Astrocyte (in vitro differentiated cells and primary cell): Measurements from ENCODE around the gene TLE7.

Experiments
- CTCF ChIP-seq: IDR thresholded peaks from 2 replicates; pipeline ENCODE4 v1.5.1; 2011; ENCODE audit warnings: low read depth, mild to moderate bottlenecking, inconsistent platforms, low read length, moderate library complexity; ENCODE audit not compliant: insufficient read depth
- EZH2 ChIP-seq: IDR thresholded peaks from 2 replicates; pipeline ENCODE4 v1.6.1; 2012; ENCODE audit warnings: mild to moderate bottlenecking, low read length, inconsistent platforms; ENCODE audit not compliant: insufficient read depth

DNA sequence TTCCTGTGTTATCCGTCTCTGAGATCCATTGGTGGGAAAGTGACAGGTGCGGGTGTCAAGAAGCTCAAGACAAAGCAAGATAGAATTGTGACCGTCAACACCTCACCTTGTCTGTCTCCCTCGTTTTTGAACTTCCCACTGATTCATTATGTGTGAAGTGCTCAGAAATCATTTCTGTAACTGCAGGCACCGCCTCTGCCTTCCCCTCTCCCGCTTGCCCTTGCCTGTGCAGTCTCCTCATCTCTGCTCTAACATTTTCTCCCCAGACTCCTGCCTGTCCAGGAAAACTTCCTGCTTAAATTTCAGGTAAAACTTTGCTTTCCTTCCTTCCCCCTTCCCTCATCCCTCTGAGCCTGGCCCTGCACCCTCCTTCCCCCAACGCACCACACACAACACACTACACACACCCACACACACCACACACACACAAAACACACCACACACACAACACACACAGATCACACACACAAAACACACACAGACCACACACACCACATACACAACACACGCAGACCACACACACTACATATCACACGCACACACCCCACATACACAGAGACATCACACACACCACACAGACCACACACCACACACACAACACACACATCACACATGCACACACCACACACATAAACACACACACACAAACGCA, 57.7 kb downstream of the TLE7 start:
- TF ChIP-seq EZH2: no peak
- TF ChIP-seq CTCF: no peak
